Endometrial microvascular endothelial cells (primary cell): Measurements from ENCODE around the gene HS2ST1. TPM values are rescaled to one million over a fixed set of nuclear protein-coding genes. Genes with fewer than 3 reads are reported as not detected.

Experiments
- total RNA-seq: library from RNA; depleted of rRNA; stranded (reverse); fragments of >200 nt; gene quantifications from one replicate; pipeline ENCODE4 v1.2.3, GENCODE V29; 2015; ENCODE audit errors: inconsistent ontology term

HS2ST1 gene
- total RNA-seq, 1 donor from 2014 or later = 20.3 TPM

Other genes starting within 250 kb of the HS2ST1 start
- 53.1 TPM for gene SH3GLB1, start 210.1 kb upstream of the HS2ST1 start, total RNA-seq
- gene SELENOF, start 509 bp upstream of the HS2ST1 start, total RNA-seq = 174 TPM